ENCODE measurements around the gene PARVA. TPM values are rescaled to one million over a fixed set of nuclear protein-coding genes. Genes with fewer than 3 reads are reported as not detected.

The PARVA gene
- total and polyA plus RNA-seq, 8 donors, result 18.8 to 116 (median 43.0) TPM

GRCh38 chr11:12512132-12512531 is 134.8 kb downstream of the PARVA start:
- H3K36me3 ChIP-seq, result peaks cover 4 to 69% (median 46%) of the 10 kb centered on the region in 4 donors
- intact Hi-C loops (cut with DNase I; ENCODE audit: low total_unique reads), result no loop called here
- WGBS, 5 donors, result 68 to 73% (median 69%) methylated on average over 4 of the region's 4 CpGs

DNA sequence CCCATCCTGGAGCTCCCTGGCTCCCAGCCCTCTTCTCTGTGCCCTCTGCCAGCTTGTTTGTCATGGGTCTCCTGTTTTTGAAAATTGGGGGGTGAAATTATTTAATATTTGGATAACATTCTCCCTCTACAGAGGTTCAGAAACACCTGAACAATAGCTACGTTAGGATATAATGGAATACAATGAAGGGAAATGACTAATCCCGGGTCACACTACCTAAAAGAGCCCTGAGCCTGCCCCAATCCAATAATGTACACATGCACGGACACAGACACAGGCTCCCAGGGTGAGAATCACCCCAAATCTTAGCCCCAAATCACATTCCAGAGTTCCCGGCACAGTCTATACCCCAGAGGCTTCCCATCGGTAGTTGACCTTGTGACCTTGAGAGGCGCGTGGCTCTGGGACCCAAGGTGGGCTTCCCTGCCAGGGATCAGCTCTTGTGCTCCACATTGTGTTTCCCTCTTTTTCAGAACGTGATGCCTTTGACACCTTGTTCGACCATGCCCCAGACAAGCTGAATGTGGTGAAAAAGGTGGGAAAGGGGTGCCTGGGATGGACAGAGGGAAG is 135.5 kb downstream of the PARVA start:
- DNase-seq, result no peak
- Histone ChIP-seq H3K36me3 (peaks cover 6 to 77% (median 50%) of the 10 kb centered on the region in 4 donors), H3K4me1 (peaks cover 0 to 11% (median 5%) of the 10 kb centered on the region in 4 donors), H3K4me3 (no peak overlapping the region), H3K9me3 (no peaks in the 10 kb centered on the region), H3K27ac (no peak overlapping the region), H3K27me3 (no peaks in the 10 kb centered on the region)
- TF ChIP-seq POLR2A (IDR thresholded peaks at IDR 0.05) (no peak), POLR2AphosphoS5 (IDR thresholded peaks at IDR 0.05) (no peak), CTCF (IDR thresholded peaks at IDR 0.05) (no peak), EP300 (IDR thresholded peaks at IDR 0.05) (no peak)
- WGBS, 5 donors, result 71 to 83% (median 79%) methylated on average over 9 of the region's 9 CpGs
- intact Hi-C loops (cut with DNase I; ENCODE audit: low total_unique reads), result no loop called here

More at GRCh38 chr11:12512132-12512531, 134.8 kb downstream of the PARVA start:
- Histone ChIP-seq H3K27me3 (no peaks in the 10 kb centered on the region), H3K4me3 (no peak overlapping the region), H3K4me1 (peaks cover 0 to 17% (median 8%) of the 10 kb centered on the region in 4 donors), H3K9me3 (no peaks in the 10 kb centered on the region), H3K27ac (no peak overlapping the region)
- no peak for DNase-seq
- TF ChIP-seq POLR2A (IDR thresholded peaks at IDR 0.05) (no peak), CTCF (IDR thresholded peaks at IDR 0.05) (no peak), POLR2AphosphoS5 (IDR thresholded peaks at IDR 0.05) (no peak), EP300 (IDR thresholded peaks at IDR 0.05) (no peak)

- H3K9me3 ChIP-seq, result no peaks in the 10 kb centered on the region
- DNase-seq, result no peak
- peak overlapping the region in 1 of 5 donors; percentile 11 for H3K27ac ChIP-seq
- no peaks in the 10 kb centered on the region for H3K27me3 ChIP-seq
- intact Hi-C loops (cut with DNase I; ENCODE audit: low total_unique reads), result no loop called here
- TF ChIP-seq EP300 (IDR thresholded peaks at IDR 0.05), result no peak
- TF ChIP-seq CTCF (IDR thresholded peaks at IDR 0.05), result no peak
- TF ChIP-seq POLR2AphosphoS5 (IDR thresholded peaks at IDR 0.05), result no peak
- peaks cover 12 to 80% (median 65%) of the 10 kb centered on the region in 4 donors for H3K36me3 ChIP-seq
- peaks cover 0 to 7% (median 0%) of the 10 kb centered on the region in 4 donors for H3K4me1 ChIP-seq
- H3K4me3 ChIP-seq, result no peak overlapping the region
- 77 to 89% (median 85%) methylated on average over 4 of the region's 4 CpGs for WGBS, 5 donors
These were observed 139.2 kb downstream of the PARVA start for GRCh38 chr11:12516387-12517105.

DNA sequence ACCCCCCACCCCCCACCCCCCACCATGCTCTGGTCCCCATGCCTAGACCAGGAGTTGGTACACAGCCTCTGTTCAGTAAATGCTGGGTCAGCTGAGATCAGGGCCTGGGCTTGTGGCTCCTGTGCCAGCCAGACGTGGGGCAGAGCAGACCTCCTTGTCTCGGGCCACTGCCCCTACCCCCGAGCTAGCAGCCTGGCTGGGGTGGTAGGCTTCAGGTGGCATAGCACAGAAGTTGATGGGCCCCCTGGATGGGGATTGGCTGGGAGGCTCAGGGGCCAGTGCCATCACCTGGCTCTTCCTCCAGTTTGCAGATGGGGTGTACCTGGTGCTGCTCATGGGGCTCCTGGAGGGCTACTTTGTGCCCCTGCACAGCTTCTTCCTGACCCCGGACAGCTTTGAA is 139.9 kb downstream of the PARVA start:
- WGBS, 5 donors, result 87 to 98% (median 94%) methylated on average over 4 of the region's 4 CpGs
- DNase-seq, result no peak
- H3K36me3 ChIP-seq, result peaks cover 12 to 76% (median 64%) of the 10 kb centered on the region in 4 donors

More for the DNA sequence above, 139.9 kb downstream of the PARVA start:
- peaks cover 0 to 7% (median 0%) of the 10 kb centered on the region in 4 donors for H3K4me1 ChIP-seq
- H3K9me3 ChIP-seq, result no peaks in the 10 kb centered on the region
- no peak overlapping the region for H3K27ac ChIP-seq
- intact Hi-C loops (cut with DNase I; ENCODE audit: low total_unique reads), result no loop called here
- H3K4me3 ChIP-seq, result no peak overlapping the region
- no peaks in the 10 kb centered on the region for H3K27me3 ChIP-seq
- TF ChIP-seq POLR2A (IDR thresholded peaks at IDR 0.05) (no peak), POLR2AphosphoS5 (IDR thresholded peaks at IDR 0.05) (no peak), CTCF (IDR thresholded peaks at IDR 0.05) (no peak), EP300 (IDR thresholded peaks at IDR 0.05) (no peak)

Measured in stomach (tissue), 9 donors.